RPMI8226 (cell line): ENCODE measurements around the gene BAZ2A.
A peak's percentile ranks its signal among the peaks of the same experiment; 100 is the strongest.
"Not testable (repeated sequence)": the region's sequence is repeated elsewhere in the genome, so short reads cannot be mapped to it uniquely, and the experiment has no call there.

Source experiments
- DNase-seq: peaks from one replicate; pipeline ENCODE4 v3.0.0-alpha.2; 2015

Gene BAZ2A

DNA sequence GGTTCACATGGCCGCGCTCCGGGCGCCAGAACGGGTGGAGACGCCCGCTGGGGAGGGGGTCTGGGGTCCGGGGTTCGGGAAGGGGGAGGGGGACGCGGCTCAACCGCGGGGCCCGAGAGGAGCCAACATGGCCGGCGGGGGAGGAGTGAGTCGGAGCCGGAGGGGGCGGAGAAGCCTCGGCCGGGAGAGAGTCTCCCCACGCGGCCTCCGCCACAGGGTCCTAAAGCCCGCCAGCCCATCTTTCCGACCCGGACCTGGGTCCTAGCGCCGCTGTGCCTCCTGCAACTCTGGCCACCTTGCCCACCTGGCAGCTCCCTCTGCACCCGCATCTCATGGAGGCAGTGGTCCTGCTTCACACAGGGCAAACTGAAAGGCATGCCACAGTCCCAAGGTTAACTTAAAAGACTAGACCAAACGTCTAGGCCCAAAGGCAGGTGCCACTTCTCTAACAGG, at the start of gene BAZ2A:
BAZ2A (minus strand) TSS at position 147 of the 453 bp plus-strand sequence. CDS start 12,796 bp downstream, outside the sequence.
- peak; percentile 91 for DNase-seq

- DNase-seq = no peak
These were observed 48.7 kb upstream of the BAZ2A start for GRCh38 chr12:56678852-56679251.

DNA sequence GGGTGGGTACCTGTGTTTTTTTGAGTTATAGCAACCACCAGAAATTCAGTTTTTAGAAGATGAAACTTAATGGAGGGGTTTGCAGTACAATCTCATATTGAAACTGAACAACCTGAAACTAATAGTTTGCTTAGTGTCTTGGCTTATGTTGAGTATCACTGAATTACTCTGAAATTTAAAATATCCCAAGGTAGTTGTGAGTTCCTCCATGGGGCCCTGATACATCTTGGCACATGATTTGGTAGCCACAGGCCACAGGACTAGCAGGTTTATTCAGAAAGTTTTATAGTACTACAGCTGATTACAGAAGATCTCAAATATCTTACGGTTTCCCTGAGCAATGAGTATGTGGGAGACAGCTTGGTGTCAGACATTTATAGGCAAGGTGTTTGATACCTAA, 47.6 kb upstream of the BAZ2A start:
- no peak for DNase-seq

- no peak for DNase-seq
These were observed 46.9 kb upstream of the BAZ2A start for GRCh38 chr12:56676851-56677580.

DNA sequence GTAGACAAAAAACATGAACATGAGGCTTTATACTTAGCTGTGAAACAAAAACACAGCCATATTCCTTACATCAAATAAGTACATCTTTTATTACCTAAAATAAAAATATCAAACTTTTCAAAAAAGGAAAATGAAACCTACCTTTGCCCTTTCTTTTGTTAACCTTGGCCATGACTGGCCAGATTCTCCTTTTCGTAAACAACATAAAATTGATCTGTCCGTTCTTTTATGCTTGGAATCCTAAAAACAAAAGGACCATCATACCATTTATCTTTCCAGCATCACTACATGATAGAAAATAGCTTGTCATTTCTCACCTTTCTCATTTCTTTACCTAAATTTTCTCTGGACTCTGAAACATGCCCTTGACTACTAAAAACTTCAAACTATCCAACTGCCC, 41.5 kb upstream of the BAZ2A start:
- DNase-seq = no peak

DNA sequence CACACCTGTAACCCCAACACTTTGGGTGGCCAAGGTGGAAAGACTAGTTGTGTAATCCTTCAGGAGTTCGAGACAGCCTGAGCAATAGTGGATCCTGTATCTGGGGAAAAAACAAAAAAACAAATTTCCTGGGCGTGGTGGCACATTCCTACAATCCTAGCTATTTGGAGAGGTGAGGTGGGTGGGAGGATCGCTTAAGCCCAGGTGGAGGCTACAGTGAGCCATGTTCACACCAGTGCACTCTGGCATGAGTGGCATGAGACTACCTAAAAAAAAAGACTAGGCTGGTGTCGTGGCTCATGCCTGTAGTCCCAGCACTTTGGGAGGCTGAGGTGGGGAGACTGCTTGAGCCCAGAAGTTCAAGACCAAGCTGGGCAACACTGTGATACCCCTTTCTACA, 40.7 kb upstream of the BAZ2A start:
- DNase-seq = no peak

DNA sequence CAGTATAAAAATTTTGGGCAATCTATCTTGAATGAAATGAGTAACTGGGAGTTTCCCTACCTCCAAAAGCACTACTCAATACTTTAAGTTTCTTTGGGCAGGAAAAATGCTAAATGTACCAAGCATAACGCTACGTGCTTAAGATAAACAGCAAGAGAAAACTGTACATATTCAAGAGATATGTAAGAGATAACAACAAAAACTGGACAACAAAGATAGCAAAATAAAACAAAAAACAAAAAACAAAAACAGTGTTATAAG, 38.0 kb upstream of the BAZ2A start:
- DNase-seq = no peak

DNA sequence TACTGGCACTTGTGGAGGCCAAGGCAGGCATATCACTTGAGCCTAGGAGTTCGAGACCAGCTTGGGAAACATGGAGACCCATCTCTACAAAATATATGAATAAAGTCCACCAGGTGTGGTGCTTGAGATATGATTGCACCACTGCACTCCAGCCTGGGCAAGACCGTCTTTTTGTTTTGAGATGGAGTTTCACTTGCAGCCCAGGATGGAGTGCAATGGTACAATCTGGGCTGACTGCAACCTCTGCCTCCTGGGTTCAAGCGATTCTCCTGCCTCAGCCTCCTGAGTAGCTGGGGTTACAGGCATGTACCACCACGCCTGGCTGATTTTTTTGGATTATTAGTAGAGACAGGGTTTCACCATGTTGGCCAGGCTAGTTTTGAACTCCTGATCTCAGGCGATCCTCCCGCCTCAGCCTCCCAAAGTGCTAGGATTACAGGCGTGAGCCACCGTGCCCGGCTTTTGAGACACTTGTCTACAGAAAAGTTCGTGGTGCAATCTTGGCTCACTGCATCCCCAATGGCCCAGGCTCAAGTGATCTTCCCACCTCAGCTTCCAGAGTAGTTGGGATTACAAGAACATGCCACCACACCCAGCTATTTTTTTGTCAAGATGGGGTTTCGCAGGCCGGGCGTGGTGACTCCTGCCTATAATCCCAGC, 32.0 kb upstream of the BAZ2A start:
- no peak for DNase-seq

- DNase-seq = no peak
These were observed 31.4 kb upstream of the BAZ2A start for GRCh38 chr12:56661560-56661959.

GRCh38 chr12:56658921-56659320, 28.8 kb upstream of the BAZ2A start:
- DNase-seq = no peak

DNA sequence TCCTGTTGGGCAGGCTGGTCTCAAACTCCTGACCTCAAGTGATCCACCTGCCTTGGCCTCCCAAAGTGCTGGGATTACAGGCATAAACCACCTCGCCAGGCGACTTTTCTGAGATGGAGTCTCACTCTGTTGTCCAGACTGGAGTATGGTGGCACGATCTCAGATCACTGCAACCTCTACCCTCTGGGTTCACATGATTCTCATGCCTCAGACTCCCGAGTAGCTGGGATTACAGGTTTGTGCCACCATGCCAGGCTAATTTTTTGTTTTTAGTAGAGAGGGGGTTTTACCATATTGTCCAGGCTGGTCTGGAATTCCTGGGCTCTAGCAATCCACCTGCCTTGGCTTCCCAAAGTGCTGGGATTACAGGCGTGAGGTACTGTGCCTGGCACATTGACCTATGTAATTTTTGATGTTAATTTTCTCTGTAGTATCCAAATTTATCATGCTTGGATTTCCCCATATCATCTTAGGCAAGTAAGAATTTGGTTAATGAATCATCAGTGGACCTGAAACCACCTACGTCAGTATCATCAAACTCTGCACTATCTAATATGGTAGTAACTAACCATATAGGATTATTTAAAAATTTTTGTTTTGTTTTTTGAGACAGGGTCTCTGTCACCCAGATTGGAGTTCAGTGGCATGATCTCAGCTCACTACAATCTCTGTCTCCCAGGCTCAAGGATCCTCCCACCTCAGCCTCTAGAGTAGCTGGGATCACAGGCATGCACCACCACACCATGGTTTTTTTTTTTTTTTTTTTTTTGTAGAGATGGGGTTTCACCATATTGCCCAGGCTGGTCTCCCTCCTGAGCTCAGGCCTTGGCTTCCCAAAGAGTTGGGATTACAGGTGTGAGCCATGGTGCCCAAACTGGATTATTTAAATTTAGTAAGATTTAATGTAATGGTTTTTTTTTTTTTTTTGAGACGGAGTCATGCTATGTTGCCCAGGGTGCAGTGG, 27.6 kb upstream of the BAZ2A start:
- no peak for DNase-seq

DNA sequence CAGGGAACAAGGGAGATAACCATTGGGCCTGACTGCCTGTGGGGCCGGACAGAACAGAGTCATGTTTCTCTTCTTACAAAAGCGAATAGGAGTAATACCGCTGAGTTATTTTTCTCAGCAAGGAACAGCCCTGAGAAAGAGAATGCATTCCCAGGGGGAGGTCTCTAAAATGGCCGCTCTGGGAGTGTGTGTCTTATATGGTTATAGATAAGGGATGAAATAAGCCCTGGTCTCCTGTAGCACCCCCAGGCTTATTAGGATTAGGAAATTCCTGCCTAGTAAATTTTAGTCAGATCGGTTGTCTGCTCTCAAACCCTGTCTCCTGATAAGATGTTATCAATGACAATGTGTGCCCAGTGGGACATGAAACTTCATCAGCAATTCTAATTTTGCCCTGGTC, 23.7 kb upstream of the BAZ2A start:
- not testable (repeated sequence) for DNase-seq

- DNase-seq = not testable (repeated sequence)
These were observed 17.9 kb upstream of the BAZ2A start for GRCh38 chr12:56648023-56648422.

DNA sequence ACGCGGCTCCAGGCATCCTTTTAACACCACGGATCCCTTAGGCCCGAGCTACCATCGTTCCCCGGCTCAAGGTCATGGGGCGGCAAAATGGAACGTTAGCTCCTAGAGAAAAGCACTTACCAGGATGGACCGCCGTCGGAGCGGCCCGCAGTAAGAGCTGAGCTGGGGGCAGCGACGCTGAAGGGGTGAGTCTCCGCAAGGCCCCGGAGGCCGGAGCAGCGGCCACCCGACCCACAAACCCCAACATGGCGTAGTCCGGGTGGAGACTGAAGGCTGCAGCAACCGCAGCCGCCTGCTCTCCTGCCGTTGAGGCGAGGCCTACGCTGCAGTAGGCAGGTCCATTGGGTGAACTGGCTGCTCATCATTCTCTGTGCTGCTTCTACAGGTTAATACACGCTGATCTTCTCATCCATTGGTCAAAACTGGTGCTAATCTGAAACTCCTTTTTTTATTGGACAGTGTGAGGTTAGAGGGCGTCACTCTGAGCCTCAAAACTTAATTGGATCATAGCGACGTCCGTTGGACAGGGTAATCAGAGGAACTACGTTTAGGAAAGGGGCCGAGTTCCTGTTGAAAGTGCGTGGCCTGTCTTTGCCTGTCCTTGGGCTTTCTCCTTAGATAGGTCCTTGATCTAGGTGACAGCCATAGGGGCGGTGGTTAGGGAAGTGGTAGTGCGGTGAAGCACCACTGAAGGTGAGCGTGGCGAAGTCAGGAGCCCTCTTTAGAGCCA, 15.8 kb upstream of the BAZ2A start, which contains the start of gene ATP5F1B:
ATP5F1B (minus strand) TSS at position 268 of the 730 bp plus-strand sequence; CDS start at position 247, 21 bp downstream.
- DNase-seq = peak; percentile 98

GRCh38 chr12:56645201-56645716, 15.1 kb upstream of the BAZ2A start:
- DNase-seq = peak; percentile 19

GRCh38 chr12:56644654-56645053, 14.5 kb upstream of the BAZ2A start:
- no peak for DNase-seq

DNA sequence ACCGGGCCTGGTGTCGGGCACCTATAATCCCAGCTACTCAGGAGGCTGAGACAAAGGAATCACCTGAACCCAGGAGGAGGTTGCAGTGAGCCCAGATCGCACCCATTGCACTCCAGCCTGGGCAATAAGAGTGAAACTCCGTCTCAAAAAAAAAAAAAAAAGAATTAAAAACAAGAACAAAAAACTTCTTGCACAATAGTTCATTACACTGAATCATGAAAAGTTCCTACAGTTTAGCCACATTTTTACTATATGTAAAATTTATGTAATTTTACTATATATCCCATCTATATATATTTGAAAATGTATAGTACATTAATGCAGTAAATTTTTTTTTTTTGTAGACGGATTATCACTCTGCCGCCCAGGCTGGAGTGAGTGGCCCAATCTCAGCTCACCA, 11.1 kb upstream of the BAZ2A start:
- DNase-seq = no peak

DNA sequence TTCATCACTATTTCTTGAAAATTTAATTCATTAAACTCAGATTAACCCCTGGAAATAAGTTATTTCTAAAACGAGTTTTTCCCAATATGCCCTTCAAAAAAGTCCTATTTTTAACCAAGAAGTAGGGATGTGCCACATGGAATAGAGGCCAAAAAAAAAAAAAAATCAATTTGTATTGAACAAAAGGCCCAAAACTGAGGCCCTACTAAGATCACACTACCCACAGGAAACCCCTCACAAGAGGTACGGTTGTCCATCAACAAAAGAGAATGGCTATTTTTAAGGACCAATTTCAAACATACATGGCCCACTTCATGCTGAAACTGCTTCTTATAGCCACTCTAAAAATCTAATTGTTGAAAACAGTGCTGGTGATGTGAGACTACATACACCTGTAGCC, 7.5 kb upstream of the BAZ2A start:
- no peak for DNase-seq

DNA sequence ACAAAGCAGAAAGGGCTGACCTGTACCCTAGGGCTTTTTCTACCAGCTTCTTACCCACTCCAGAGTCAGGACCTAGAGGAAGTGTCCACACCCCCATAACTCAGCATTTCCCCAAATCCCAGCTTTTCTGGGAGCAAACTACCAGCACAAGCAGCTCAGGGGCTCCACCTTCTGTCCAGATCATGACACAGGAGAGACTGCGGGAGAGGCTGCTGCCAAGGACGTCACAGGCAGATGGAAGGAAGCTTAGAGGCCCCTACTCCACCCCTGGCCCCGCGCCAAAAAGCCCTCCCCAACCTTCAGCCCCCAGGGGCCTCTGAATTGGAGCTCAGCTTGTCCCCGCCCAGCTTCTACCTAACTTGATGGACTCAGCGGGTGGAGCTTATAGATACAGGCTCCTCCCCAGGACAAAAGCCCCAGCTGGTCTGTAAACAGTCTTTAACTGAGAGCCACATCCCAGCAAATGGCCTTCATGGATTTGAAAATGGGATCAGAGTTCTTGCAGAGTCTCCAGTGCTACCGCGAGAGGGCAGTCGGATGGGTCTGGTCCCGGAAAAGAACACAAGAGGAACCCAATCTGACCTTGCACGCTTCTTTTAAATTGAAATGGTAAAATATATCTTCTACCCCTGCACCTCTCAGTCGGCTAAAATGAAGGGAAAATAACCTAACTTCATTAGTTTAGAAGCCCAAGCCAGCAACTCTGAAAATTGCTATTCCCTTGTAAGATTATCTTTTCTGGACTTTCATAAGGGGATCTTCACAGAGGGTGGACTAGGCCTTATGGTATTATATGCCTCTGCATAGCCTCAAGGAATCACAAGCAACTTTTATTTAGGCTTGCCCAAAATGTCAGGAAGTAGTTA, 6.8 kb upstream of the BAZ2A start:
- DNase-seq = peak; percentile 98

- peak; percentile 91 for DNase-seq
These were observed 5.9 kb upstream of the BAZ2A start for GRCh38 chr12:56635806-56636674.
